Suppressor macrophage (primary cell): Measurements from ENCODE around the gene RAB27A.
A peak's percentile ranks its signal among the peaks of the same experiment; 100 is the strongest.
"Not testable (repeated sequence)": the region's sequence is repeated elsewhere in the genome, so short reads cannot be mapped to it uniquely, and the experiment has no call there.

ENCODE experiments used
- DNase-seq, 4 experiments: peaks; one replicate each; pipeline ENCODE4 v3.0.0-alpha.2; 2020 to 2022
- total RNA-seq, 17 experiments: gene quantifications; one replicate each; lab custom pipeline; 2026; ENCODE audit warnings: mixed read lengths in 6 of 17, inconsistent platforms in 3 of 17; lab: John Stamatoyannopoulos, UW

Gene RAB27A
- 4.5 to 31.1 (median 17.5) reads per million in 17 experiments for total RNA-seq

DNA sequence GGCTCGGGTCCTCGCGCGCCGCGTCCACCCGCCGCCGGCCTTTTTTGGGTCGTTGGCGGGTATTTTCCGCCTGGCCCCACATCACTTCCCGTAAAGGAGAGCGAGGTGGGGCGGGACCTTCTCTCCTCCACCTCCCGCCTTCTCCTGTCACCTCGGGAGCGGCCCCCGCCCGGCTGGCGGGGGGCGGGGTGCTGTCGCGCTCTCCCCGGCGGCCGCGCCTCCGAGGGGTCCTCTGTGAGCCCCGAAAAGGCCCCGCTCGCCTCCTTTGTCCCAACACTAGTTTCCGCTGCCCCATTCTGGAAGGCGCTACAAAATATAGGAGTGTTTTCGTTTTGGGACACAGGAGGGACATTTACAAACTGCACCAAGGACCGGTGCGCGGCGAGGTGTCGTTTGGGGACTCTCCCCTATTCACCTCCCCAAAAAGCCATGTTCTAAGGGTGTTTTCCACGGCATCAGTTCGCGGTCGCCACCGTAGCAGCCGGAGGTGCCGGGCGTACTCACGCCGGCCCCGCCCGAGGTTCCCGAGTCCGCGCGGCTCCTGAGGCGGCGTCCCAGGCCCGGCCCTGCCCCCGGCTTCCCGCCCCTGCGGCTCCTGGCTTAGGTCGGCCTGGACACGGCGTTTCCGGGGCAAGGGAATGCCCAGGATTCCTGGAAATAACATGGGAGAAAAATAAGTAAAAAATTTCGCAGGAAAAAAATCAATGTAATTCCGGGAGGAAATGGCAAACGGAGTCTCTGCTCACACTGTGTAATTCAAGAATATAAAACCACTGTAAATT, at the start of gene RAB27A:
TSS of gene RAB27A (minus strand) at position 68 of the 782 bp plus-strand sequence. CDS start 54,879 bp downstream, outside the sequence.
- DNase-seq: peak; percentile 61 to 80 (median 68)

- DNase-seq: no peak
Observed at GRCh38 chr15:55337160-55337559, 47.5 kb upstream of the RAB27A start.

GRCh38 chr15:55334997-55335396, 45.4 kb upstream of the RAB27A start:
- DNase-seq: peak in 2 of 4 experiments; percentile 11 to 34

GRCh38 chr15:55334371-55334770, 44.8 kb upstream of the RAB27A start:
- no peak for DNase-seq

DNA sequence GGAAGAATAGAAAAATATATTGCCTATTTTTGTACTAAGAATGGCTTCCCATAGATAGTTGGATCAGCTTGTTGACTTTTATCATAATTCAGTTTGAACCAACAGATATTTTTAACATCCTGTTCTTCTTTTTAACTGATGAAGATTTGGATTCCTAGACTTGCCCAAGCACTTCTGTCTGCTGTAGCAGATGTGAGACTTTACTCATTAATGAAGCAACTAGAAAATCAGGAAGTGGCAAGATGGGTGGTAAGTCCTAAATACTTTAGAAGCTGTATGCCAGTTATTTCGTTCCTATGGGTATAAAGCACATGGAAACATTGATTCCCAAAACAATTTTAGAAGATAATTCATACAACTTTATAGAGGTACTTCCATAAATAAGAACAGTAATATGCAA, 37.8 kb upstream of the RAB27A start:
- peak; percentile 23 to 62 (median 46) for DNase-seq

GRCh38 chr15:55322467-55322866, 32.9 kb upstream of the RAB27A start:
- DNase-seq: peak in 2 of 4 experiments; percentile 17 to 26

GRCh38 chr15:55320963-55321362, 31.4 kb upstream of the RAB27A start:
- no peak for DNase-seq

- no peak for DNase-seq
Observed at GRCh38 chr15:55320238-55320550, 30.6 kb upstream of the RAB27A start.

GRCh38 chr15:55319537-55320237, 30.1 kb upstream of the RAB27A start:
- peak; percentile 34 to 57 (median 52) for DNase-seq

DNA sequence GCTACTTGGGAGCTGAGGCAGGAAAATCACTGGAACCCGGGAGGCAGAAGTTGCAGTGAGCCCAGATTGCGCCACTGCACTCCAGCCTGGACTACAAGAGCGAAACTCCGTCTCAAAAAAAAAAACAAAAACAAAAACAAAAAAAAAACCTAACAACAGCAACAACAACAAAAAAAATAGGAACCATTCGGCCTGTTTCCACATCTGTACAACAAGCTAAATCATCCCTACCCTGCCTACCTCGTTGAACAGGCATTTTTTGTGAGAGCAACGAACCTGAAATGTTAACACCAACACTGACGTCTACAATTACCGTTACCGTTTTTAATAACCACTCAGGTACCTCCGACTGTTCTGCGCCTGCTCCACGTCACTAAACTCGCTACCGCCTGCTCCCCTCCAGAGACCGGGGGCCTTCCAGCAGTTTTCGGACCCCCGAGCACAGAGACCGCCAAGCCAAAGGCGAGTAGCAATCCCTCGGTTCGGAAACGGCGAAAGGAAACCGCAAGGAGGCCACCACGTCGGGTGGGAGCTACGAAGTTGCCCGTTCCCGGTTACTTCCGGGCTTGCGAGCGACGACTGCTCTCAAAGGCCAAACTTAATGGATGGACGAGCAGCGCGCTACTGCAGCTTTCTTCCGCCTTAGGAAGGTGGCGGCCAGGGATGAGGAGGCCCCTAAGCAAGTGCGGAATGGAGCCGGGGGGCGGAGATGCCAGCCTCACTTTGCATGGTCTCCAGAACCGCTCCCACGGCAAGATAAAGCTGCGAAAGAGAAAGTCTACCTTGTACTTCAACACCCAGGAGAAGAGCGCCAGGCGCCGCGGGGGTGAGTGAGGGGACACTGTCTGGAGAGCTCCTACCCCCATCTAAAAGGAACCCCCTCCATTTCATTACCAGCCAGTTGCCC, 29.2 kb upstream of the RAB27A start, which contains the start of the genes PIGB and PIGBOS1:
TSS of gene PIGB (plus strand) at position 635 of the 907 bp plus-strand sequence. CDS start at position 664, 29 bp downstream.
TSS of gene PIGBOS1 (minus strand) at position 536 of the 907 bp plus-strand sequence. CDS start 1,331 bp downstream, outside the sequence.
- DNase-seq: peak; percentile 87 to 94 (median 93)

GRCh38 chr15:55302801-55303200, 13.2 kb upstream of the RAB27A start:
- not testable (repeated sequence) for DNase-seq

- no peak for DNase-seq
Observed at GRCh38 chr15:55297315-55297714, 7.7 kb upstream of the RAB27A start.

GRCh38 chr15:55290528-55291057, 980 bp upstream of the RAB27A start:
- DNase-seq: peak; percentile 89 to 94 (median 92)

DNA sequence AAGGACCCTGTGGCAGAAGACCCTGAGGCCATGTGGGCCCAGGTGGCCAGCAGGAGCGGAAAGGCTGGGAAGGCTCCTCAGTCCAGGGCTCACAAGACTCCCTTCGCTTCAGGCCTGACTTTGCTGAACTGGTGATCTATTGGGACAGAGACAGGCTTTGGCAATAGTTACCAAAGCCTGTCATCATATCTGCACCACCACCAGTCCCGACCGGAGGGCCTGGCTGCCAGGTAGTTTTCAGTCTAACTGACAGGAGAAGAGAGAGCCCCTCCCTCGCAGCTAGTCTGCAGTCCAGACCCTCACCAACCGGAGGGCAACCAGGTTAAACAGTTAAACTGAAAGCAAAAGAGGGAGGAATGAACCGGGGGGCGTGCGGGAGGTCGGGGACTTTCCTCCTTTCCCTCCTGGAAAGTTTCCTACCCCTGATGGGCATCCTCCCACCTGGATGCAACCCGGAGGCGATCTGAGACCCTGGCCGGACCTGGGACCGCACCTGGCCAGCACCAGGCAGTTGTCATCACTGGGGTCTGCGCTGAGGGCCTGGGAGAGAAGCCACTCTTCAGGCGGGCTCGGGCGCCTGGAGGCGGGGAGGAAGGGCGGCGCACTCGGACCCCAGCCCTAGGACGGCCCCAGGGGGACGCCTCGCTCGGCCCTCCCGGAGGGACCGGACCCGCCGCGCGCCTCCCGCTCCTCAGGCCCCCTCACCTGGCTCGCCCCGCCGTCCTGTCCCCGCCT, 435 bp downstream of the RAB27A start:
- DNase-seq: peak; percentile 50 to 72 (median 68)

DNA sequence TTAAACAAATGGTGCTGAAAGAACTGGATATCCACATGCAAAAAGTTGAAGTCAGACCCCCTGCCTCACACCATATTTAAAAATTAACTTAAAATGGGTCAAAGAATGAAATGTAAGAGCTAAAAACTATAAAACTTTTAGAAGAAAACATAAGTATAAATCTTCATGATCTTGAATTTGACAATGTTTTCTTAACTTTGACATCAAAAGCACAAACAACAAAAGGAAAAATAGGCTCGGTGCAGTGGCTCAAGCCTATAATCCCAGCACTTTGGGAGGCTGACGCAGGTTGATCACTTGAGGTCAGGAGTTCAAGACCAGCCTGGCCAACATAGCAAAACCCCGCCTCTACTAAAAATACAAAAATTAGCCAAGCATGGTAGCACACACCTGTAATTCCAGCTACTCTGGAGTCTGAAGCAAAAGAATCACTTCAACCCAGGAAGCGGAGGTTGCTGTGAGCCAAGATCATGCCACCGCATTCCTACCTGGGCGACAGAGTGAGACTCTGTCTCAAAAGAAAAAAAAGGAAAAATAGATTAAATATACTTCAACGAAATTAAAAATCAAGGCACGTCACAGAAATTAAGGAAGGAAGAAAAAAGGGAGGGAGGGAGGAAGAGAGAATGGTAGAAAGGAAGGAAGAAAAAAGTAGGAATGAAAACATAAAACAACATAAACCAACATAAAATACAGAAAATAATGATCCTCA, 1.5 kb downstream of the RAB27A start:
- DNase-seq: no peak

GRCh38 chr15:55286442-55287189, 3.0 kb downstream of the RAB27A start:
- not testable (repeated sequence) for DNase-seq

- peak in 1 of 4 experiments; percentile 10 for DNase-seq
Observed at GRCh38 chr15:55284426-55284825, 5.2 kb downstream of the RAB27A start.

DNA sequence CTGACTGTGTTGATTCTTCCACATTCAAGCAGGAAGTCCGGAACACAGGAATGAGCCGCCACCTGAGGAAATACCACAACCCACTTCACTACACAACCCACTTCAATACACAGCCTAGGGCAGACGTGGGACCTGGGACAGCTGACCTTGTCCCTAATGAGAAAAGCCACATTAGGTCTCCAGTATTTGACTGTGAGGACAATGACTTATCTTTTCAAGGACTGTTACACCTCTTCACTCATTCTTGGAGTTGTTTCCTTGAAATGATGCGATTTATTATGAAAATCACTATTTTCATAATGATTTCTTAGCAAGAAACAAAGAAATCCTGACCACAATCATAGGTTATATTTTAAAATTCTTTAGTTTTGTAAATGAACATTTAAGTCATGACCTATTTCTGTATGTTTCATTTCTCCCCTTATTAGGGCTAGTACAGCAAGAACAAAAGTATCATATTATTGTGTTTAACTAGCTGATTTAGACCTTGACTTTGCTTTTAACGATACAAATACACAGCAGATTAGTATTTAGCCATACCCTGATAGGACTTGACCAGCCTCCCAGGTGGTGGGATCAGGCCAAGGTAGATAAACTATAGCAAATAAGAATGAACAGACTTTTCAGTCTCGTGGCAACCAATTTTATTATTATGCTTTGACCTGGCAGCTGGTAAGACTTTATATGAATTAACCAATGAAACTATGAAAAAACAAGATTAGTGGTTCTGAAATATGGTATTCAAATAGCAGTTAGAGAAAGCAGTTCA, 6.0 kb downstream of the RAB27A start:
- DNase-seq: no peak

DNA sequence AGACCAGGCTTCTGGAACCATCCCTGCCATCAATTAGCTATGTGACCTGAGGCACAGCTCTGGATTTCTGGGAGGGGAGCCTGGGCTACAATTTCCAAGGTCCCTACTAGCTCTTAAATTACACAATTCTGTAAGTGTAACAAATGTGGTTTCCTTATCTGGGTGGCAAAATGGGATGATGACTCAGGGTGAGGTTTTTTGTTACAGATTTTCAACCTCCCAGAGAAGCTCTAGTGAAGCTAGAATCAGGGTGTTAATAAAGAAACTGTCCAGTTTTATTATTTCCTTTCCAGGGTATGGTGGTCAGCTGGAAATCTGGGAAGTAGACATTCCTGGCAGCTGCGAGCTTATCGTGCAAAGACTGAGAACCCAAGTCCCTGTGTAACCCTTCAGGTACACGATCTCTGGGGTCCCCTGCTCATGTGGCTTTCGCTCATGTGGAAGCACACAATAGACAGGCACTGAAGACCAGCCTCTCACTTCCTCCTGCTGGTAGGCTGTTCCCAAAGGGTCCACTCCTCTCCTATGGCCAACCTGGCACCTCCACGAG, 7.3 kb downstream of the RAB27A start:
- peak; percentile 29 to 68 (median 56) for DNase-seq
